ENCODE measurements around the gene PHACTR3. TPM values are rescaled to one million over a fixed set of nuclear protein-coding genes. Genes with fewer than 3 reads are reported as not detected.
A peak's percentile ranks its signal among the peaks of the same experiment; 100 is the strongest.

Gene PHACTR3
- total RNA-seq, 4 donors from 2014 or later = 2.4 to 12.8 (median 9.7) TPM

- TF ChIP-seq CTCF (IDR thresholded peaks at IDR 0.05) (no peak), POLR2A (IDR thresholded peaks at IDR 0.05) (no peak)
- no peak for DNase-seq (ENCODE audit: low spot score in 2 of 2)
- no peak overlapping the region for H3K27ac ChIP-seq
- H3K36me3 ChIP-seq = no peaks in the 10 kb centered on the region
- peaks cover 7% of the 10 kb centered on the region for H3K4me1 ChIP-seq
- H3K4me3 ChIP-seq = no peak overlapping the region
- 49% methylated on average over 7 of the region's 7 CpGs for WGBS
- peaks cover 69% of the 10 kb centered on the region for H3K27me3 ChIP-seq
- H3K9me3 ChIP-seq = no peaks in the 10 kb centered on the region
Measured at GRCh38 chr20:59571151-59571550, 33.2 kb upstream of the PHACTR3 start.

GRCh38 chr20:59571551-59572314 lies 32.6 kb upstream of the PHACTR3 start:
- TF ChIP-seq CTCF (IDR thresholded peaks at IDR 0.05) (peak; percentile 66 to 94), EP300 (IDR thresholded peaks at IDR 0.05) (no peak)
- peaks cover 73% of the 10 kb centered on the region for H3K27me3 ChIP-seq
- H3K4me3 ChIP-seq = peak overlapping the region; percentile 32
- no peak overlapping the region for H3K27ac ChIP-seq
- no peaks in the 10 kb centered on the region for H3K9me3 ChIP-seq
- 10% methylated on average over 25 of the region's 28 CpGs for WGBS
- H3K36me3 ChIP-seq = no peaks in the 10 kb centered on the region
- peaks cover 7% of the 10 kb centered on the region for H3K4me1 ChIP-seq
- DNase-seq (ENCODE audit: low spot score in 2 of 2) = peak in 1 of 2 donors; percentile 65

- peaks cover 73% of the 10 kb centered on the region for H3K27me3 ChIP-seq
- TF ChIP-seq POLR2AphosphoS5 (IDR thresholded peaks at IDR 0.05) (no peak), POLR2A (IDR thresholded peaks at IDR 0.05) (no peak), EP300 (IDR thresholded peaks at IDR 0.05) (no peak), CTCF (IDR thresholded peaks at IDR 0.05) (no peak)
- DNase-seq (ENCODE audit: low spot score in 2 of 2) = no peak
- H3K4me1 ChIP-seq = peaks cover 12% of the 10 kb centered on the region
- no peaks in the 10 kb centered on the region for H3K9me3 ChIP-seq
- no peak overlapping the region for H3K27ac ChIP-seq
- no peak overlapping the region for H3K4me3 ChIP-seq
- no peaks in the 10 kb centered on the region for H3K36me3 ChIP-seq
- WGBS = 93% methylated on average over 4 of the region's 4 CpGs
Measured at GRCh38 chr20:59572515-59572914, 31.8 kb upstream of the PHACTR3 start.

GRCh38 chr20:59573837-59574236 lies 30.5 kb upstream of the PHACTR3 start:
- Histone ChIP-seq H3K9me3 (no peaks in the 10 kb centered on the region), H3K36me3 (no peaks in the 10 kb centered on the region), H3K27me3 (peaks cover 73% of the 10 kb centered on the region), H3K4me1 (peaks cover 13% of the 10 kb centered on the region), H3K4me3 (no peak overlapping the region), H3K27ac (no peak overlapping the region)
- no peak for TF ChIP-seq POLR2A (IDR thresholded peaks at IDR 0.05)
- TF ChIP-seq CTCF (IDR thresholded peaks at IDR 0.05) = no peak
- no peak for TF ChIP-seq POLR2AphosphoS5 (IDR thresholded peaks at IDR 0.05)
- no peak for TF ChIP-seq EP300 (IDR thresholded peaks at IDR 0.05)
- WGBS = 100% methylated on average over 4 of the region's 8 CpGs
- DNase-seq (ENCODE audit: low spot score in 2 of 2) = peak in 1 of 2 donors; percentile 32

GRCh38 chr20:59574308-59574707 lies 30.0 kb upstream of the PHACTR3 start:
- no peak overlapping the region for H3K27ac ChIP-seq
- no peaks in the 10 kb centered on the region for H3K36me3 ChIP-seq
- TF ChIP-seq POLR2AphosphoS5 (IDR thresholded peaks at IDR 0.05) (no peak), POLR2A (IDR thresholded peaks at IDR 0.05) (no peak), CTCF (IDR thresholded peaks at IDR 0.05) (no peak), EP300 (IDR thresholded peaks at IDR 0.05) (no peak)
- no peaks in the 10 kb centered on the region for H3K9me3 ChIP-seq
- no peak overlapping the region for H3K4me3 ChIP-seq
- peaks cover 73% of the 10 kb centered on the region for H3K27me3 ChIP-seq
- H3K4me1 ChIP-seq = peaks cover 13% of the 10 kb centered on the region
- peak in 1 of 2 donors; percentile 34 for DNase-seq (ENCODE audit: low spot score in 2 of 2)
- no CpG with 5 or more reads among the region's 3 CpGs for WGBS

Measured in suprapubic skin (tissue), 4 donors.